HG02981 (cell line): ENCODE results near the gene LY9.
"Not testable (repeated sequence)": the region's sequence is repeated elsewhere in the genome, so short reads cannot be mapped to it uniquely, and the experiment has no call there.

ENCODE experiments used
- ATAC-seq: cut with Tn5 transposase; IDR thresholded peaks from one replicate; pipeline ENCODE4 v1.9.1; 2021; ENCODE audit warnings: mild to moderate bottlenecking, moderate library complexity; ENCODE audit not compliant: unreplicated experiment

The LY9 gene

DNA sequence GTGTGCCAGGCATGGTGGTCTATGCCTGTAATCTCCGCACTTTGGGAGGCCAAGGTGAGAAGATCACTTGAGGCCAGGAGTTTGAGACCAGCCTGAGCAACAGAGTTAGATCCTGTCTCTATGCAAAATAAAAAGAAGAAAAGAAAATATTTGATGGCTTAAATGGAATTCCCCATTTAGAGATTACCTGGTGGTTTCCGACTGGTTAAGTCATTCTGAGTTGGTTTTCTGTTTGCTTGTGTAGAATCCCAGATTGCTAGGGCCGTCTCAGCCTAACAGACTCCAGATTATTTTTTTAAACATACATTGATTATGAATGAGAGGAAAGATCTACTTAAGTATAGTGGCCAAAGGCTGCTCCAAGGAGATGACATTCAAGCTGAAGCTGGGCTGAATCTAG lies 22.9 kb upstream of the LY9 start:
- ATAC-seq = no peak

- ATAC-seq = no peak
These were observed 20.9 kb upstream of the LY9 start for GRCh38 chr1:160774886-160775719.

DNA sequence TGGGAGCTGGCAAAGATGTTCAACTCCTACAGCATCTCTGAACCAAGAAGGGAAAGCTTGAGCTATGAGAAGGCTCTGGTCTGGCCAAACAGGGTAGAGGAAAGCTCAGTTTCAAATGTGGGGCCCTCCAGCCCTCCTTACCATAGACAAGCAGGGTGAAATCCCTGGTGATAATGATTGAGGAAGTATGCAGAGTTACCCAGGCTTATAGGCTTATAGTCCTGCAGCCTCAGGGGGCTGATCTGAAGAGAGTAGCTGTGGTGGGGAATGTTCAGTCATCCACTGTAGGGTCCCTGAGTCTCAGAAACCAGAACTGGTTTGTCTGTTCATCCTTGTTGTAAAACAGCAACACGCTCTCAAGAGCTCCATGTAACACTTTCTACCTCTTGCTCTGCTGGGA lies 19.8 kb upstream of the LY9 start:
- peak; percentile 46 for ATAC-seq

GRCh38 chr1:160777486-160778089 lies 18.4 kb upstream of the LY9 start:
- ATAC-seq = no peak

DNA sequence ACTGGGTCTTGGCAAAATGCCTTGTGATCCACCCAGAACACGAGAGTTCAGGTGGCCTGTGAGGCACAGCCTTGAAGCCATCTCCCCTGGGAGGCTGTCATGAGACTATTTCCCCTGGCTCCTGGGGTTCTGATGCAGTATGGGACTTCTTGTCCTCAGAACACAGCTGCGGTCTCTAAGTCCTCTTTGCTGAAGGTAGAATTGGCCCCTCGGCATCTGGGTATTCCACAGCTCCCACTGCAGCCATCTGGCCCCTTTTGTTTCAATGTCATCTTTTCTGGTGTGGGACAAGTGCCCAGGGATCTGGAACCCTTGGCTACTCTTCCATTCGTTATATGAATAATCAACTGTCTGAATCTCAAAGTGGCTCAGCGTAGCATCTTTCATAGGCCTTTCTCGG lies 17.0 kb upstream of the LY9 start:
- ATAC-seq = no peak

DNA sequence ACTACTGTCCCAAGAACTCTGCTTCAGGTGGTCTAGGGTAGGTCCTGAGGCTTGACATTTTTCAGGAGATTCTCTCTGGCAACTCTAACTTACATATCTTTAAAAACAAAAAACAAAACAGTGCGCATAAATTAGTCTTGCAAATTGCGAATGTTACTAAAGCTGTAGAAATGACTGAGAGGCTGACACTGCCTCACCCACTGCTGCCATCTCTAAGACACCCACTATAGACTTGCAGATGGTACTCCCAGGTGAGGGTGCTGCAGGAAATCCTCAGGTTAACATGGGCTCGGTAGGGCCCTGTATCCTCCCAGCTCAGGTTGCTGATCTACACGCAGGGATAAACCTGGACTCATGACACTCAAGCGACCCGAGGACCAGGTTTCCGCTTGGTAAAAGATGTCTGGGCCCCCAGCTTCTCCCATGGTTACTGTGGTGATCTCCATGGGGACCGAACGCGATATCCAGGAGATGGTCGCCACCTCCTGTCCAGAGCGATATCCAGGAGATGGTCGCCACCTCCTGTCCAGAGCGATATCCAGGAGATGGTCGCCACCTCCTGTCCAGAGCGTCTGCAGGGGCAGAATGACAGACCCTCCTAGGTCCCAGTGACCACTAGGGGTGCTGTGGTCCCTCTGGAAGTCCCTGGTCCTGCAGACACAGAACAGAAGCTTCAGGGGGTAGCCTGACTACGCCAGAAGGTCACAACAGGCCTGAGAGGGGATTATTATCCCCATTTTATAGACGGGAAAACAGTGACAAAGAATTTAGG lies 16.2 kb upstream of the LY9 start:
- ATAC-seq = no peak

DNA sequence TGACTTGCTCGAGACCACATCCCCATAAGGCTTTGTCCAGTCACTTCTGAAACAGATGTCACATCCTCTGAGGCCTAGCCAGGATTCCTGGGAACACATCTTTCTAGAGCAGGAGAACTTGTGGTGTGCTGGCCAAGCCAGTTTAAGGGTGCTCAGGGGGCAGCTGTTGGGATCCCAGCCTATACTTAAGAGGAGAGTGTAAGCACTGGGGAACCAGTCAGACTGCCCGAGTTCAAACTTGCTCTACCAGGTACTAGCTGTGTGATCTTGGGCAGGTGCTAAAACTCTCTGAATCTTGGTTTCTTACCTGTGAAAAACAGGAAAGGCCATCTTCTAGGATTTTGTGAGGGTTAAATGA lies 15.6 kb upstream of the LY9 start:
- ATAC-seq = no peak

DNA sequence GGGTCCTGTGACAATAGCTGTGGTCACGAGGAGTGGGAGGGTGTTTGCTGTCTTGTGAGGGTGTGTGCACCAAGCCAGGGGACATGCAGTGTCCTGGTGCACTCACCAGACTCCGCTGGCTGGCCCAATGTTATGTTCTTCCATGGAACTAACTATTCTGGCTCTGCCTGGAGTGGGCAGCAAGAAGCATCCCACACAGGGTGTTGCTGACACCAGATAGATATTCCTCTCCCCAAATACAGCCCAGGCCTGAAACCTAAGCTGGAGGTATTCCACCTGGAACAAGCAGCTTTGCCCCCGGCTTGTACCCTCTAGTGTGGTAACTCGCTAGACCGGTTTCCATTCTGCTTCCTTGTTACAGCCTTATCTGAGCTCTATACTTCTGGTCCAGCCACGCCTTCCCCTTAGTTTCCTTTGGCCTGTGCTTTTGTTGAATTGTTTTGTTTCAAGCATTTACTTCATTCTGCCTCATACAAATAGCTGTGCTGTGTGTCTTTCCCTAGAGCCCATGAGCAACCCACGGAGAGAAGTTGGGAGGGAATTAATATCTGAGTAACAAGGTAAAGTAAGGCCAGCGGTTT lies 14.7 kb upstream of the LY9 start:
- ATAC-seq = no peak

GRCh38 chr1:160781914-160782689 lies 13.9 kb upstream of the LY9 start:
- ATAC-seq = peak; percentile 78

DNA sequence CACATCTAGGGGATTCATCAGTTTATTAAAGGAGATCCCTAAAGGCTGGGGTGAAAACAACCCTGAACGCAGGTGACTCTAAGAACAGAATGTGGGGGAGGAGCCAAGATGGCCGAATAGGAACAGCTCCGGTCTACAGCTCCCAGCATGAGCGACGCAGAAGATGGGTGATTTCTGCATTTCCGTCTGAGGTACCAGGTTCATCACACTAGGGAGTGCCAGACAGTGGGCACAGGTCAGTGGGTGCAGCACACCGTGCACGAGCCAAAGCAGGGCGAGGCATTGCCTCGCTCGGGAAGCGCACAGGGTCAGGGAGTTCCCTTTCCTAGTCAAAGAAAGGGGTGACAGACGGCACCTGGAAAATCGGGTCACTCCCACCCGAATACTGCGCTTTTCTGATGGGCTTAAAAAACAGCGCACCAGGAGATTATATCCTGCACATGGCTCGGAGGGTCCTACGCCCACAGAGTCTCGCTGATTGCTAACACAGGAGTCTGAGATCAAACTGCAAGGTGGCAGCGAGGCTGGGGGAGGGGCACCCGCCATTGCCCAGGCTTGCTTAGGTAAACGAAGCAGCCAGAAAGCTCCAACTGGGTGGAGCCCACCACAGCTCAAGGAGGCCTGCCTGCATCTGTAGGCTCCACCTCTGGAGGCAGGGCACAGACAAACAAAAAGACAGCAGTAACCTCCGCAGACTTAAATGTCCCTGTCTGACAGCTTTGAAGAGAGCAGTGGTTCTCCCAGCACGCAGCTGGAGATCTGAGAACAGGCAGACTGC lies 12.8 kb upstream of the LY9 start:
- not testable (repeated sequence) for ATAC-seq

- no peak for ATAC-seq
These were observed 6.8 kb upstream of the LY9 start for GRCh38 chr1:160789051-160789701.

DNA sequence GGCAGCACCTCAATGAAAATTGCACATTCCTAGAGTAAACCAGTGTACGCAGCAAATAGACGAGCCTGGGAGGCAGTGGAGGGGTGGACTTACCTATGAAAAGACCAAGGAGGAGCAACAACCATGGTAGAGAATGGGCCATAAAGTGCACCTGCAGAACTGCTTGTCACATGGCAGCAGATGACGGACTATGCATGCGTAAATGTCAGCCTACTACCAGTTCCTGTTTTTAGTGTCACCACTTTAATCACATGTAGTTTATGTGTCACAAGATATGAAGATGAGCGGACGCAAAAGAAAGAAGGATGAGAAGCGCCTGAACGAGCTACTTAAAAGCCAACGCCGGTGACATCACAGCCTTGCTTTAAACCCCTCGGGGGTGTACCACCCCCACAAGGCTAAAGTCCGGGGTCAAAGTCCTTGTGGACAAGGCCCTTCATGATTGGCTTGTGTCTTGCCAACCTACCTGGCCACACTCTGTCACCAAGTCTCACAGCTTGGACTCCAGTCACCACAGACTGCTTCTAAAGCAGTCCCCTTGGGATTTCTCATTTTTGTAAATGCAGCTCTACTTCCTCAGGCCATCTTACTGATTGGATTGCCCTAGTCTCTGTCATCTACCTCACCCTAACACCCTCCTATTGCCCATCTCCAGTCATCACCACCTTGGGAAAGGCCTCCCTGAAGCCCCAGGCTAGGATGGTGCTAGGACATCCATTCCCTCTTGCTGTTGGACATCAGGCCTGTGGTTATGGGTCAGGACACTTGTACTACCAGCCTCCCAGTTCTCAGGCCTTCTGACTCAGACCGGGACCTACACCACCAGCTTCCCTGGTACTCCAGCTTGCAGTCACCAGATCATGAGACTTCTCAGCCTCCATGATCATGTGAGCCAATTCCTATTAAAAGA lies 6.0 kb upstream of the LY9 start:
- peak; percentile 87 for ATAC-seq

DNA sequence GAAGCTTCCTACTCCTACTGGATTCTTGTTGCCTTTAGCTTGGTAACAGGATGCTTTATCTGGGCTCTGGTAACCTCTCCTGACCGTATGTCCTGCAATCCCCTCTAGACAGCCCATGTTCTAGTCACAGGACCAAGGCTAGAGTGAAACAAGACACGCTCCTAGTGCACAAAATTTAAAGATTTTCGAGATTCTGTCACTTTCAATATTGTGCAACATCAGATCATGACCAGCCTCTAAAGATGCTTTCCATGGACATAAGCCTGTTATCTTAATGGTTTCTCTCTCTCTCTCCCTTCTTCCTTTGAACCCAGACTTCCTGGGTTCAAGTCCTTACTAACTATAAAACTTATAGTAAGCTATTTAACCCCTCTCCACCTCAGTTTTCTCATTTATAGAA lies 1.6 kb upstream of the LY9 start:
- no peak for ATAC-seq

- peak; percentile 26 for ATAC-seq
These were observed 1.3 kb downstream of the LY9 start for GRCh38 chr1:160797271-160797709.

- no peak for ATAC-seq
These were observed 1.9 kb downstream of the LY9 start for GRCh38 chr1:160797861-160798273.

DNA sequence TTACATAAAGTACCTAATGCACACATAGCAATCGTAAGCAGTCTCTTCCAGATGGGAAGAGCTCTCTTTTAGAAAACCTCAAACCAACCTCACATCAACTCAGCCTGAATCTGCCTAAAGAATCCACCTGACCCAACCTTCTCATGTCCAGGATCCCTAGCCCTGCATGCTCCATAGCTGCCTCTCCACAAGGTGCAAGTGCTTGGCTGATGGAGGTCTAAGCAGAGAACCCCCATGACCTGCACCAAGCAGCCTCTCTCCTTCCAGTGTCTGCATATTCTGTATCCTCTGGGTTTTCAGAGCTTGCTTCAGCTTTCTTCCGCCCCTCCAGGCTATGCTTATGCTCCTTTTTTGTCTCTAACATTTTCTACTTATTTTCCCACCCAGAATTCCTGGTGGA lies 2.5 kb downstream of the LY9 start:
- ATAC-seq = no peak

DNA sequence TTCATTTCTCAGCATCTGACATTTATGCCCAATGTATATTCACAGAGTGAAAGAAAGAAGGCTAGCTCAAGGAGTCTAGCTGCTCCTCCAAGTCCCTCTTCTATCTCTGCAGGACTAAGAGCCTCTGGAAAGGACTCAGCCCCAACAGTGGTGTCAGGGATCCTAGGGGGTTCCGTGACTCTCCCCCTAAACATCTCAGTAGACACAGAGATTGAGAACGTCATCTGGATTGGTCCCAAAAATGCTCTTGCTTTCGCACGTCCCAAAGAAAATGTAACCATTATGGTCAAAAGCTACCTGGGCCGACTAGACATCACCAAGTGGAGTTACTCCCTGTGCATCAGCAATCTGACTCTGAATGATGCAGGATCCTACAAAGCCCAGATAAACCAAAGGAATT lies 3.7 kb downstream of the LY9 start:
- ATAC-seq = no peak

DNA sequence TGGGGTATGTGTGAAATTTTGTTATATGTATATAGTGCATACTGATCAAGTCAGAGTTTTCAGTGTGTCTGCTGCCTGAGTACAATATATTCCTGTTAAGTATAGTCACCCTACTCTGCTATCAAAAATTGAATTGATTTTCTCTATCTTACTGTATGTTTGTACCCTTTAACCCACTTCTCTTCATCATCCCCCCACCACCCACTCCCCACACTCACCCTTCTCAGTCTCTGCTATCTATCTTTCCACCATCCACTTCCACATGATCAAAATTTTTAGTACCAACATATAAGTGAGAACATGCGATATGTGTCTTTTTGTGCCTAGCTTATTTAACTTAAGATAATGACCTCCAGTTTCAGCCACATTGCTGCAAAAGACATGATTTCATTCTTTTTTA lies 4.2 kb downstream of the LY9 start:
- no peak for ATAC-seq
